PC-9 (cell line): ENCODE measurements around the gene CDIPT. TPM values are rescaled to one million over a fixed set of nuclear protein-coding genes. Genes with fewer than 3 reads are reported as not detected.
"Not testable (repeated sequence)": the region's sequence is repeated elsewhere in the genome, so short reads cannot be mapped to it uniquely, and the experiment has no call there.

Experiments used
- BruUV-seq: library from RNA; stranded (reverse); fragments of 400-500 nt; replicated peaks from 2 replicates; lab custom pipeline; 2021; lab: Mats Ljungman, UMichigan
- CTCF ChIA-PET: fragments of 300-600 bp; sonication (Branson Sonifier 250); formaldehyde crosslinking; loops from one replicate; lab custom pipeline; 2022; ENCODE audit warnings: antibody characterized with exemption; lab: Charles Lee
- POLR2A ChIA-PET: fragments of 300-600 bp; sonication (Branson Sonifier 250); formaldehyde crosslinking; loops from one replicate; lab custom pipeline; 2022; ENCODE audit warnings: antibody characterized with exemption; ENCODE audit not compliant: unreplicated experiment; lab: Charles Lee
- DNase-seq, 2 experiments: peaks; one replicate each; pipeline versions ENCODE4 v3.0.0 to v3.0.0-alpha.2; 2015 to 2022; ENCODE audit warnings: mixed read lengths in 1 of 2
- H2AFZ ChIP-seq: fragments of 200-600 bp; sonication (generic); 2 replicates; pipeline ENCODE4 v1.8.1; 2017; ENCODE audit warnings: antibody characterized with exemption
- H3F3A ChIP-seq: fragments of 200-600 bp; sonication (generic); 2 replicates; pipeline ENCODE4 v1.8.1; 2017; ENCODE audit warnings: antibody characterized with exemption, mild to moderate bottlenecking, low read depth; ENCODE audit not compliant: insufficient read depth
- H3K27ac ChIP-seq: fragments of 200-600 bp; sonication (generic); 2 replicates; pipeline ENCODE4 v1.6.1; 2016; ENCODE audit warnings: mixed run types
- H3K27me3 ChIP-seq: fragments of 200-600 bp; sonication (generic); 2 replicates; pipeline ENCODE4 v1.6.1; 2016; ENCODE audit warnings: low read depth, mixed run types; ENCODE audit not compliant: insufficient read depth
- H3K36me3 ChIP-seq: fragments of 200-600 bp; sonication (generic); 2 replicates; pipeline ENCODE4 v1.6.1; 2016; ENCODE audit warnings: low read depth, mixed run types
- H3K4me1 ChIP-seq: fragments of 200-600 bp; sonication (generic); replicated peaks from 2 replicates; pipeline ENCODE4 v1.6.1; 2016; ENCODE audit warnings: mixed run types; ENCODE audit not compliant: insufficient read depth
- H3K4me2 ChIP-seq: fragments of 200-600 bp; sonication (generic); 2 replicates; pipeline ENCODE4 v1.6.1; 2017; ENCODE audit warnings: mixed run types
- H3K4me3 ChIP-seq: fragments of 200-600 bp; sonication (generic); 2 replicates; pipeline ENCODE4 v1.6.1; 2016; ENCODE audit warnings: mixed run types
- H3K79me2 ChIP-seq: fragments of 200-600 bp; sonication (generic); 2 replicates; pipeline ENCODE4 v1.6.1; 2017; ENCODE audit warnings: low read depth, mixed run types
- H3K9me2 ChIP-seq: fragments of 200-600 bp; sonication (generic); 2 replicates; pipeline ENCODE4 v1.8.1; 2017; ENCODE audit warnings: mild to moderate bottlenecking; ENCODE audit not compliant: insufficient read depth
- H3K9me3 ChIP-seq: fragments of 200-600 bp; sonication (generic); 2 replicates; pipeline ENCODE4 v1.8.1; 2016; ENCODE audit warnings: low read depth; ENCODE audit not compliant: insufficient read depth
- H4K20me1 ChIP-seq: fragments of 200-600 bp; sonication (generic); 2 replicates; pipeline ENCODE4 v1.8.1; 2017; ENCODE audit not compliant: insufficient read depth
- CTCF ChIP-seq: fragments of 200-600 bp; sonication (generic); conservative IDR thresholded peaks from 2 replicates; pipeline ENCODE4 v1.6.1; 2017; ENCODE audit warnings: mixed run types, antibody characterized with exemption, mild to moderate bottlenecking, moderate library complexity
- EZH2 ChIP-seq: fragments of 200-600 bp; sonication (generic); IDR thresholded peaks from 2 replicates; pipeline ENCODE4 v1.8.0; 2017; ENCODE audit warnings: antibody characterized with exemption, low read depth
- intact Hi-C: fragments of 100-400 bp; cut with micrococcal nuclease; formaldehyde crosslinking; loops from one replicate; pipeline ENCODE4 v1.10.0; 2022; ENCODE audit not compliant: unreplicated experiment
- total RNA-seq: library from RNA; stranded (reverse); gene quantifications from 2 replicates; pipeline ENCODE4 v1.2.3, GENCODE V29; 2021

The CDIPT gene
- total RNA-seq, 1 experiment from 2014 or later = 90.6 TPM

- Histone ChIP-seq H3K27me3 (no peaks in the 10 kb centered on the region), H3K9me3 (no peaks in the 10 kb centered on the region), H3K36me3 (no peaks in the 10 kb centered on the region), H3F3A (peaks cover 13% of the 10 kb centered on the region; the same call in 1 of the 2 replicates), H3K79me2 (no peaks in the 10 kb centered on the region), H4K20me1 (no peaks in the 10 kb centered on the region), H3K27ac (no peak overlapping the region), H3K9me2 (no peaks in the 10 kb centered on the region), H3K4me3 (no peak overlapping the region), H2AFZ (no peak overlapping the region), H3K4me1 (no peaks in the 10 kb centered on the region), H3K4me2 (no peak overlapping the region)
- DNase-seq = no peak
- ChIA-PET CTCF (no interaction called here), POLR2A (no interaction called here)
- no TSS peak for BruUV-seq
- TF ChIP-seq EZH2 (no peak), CTCF (no peak)
- intact Hi-C loops = no loop called here
Measured at GRCh38 chr16:29873319-29873718, 10.3 kb upstream of the CDIPT start.

DNA sequence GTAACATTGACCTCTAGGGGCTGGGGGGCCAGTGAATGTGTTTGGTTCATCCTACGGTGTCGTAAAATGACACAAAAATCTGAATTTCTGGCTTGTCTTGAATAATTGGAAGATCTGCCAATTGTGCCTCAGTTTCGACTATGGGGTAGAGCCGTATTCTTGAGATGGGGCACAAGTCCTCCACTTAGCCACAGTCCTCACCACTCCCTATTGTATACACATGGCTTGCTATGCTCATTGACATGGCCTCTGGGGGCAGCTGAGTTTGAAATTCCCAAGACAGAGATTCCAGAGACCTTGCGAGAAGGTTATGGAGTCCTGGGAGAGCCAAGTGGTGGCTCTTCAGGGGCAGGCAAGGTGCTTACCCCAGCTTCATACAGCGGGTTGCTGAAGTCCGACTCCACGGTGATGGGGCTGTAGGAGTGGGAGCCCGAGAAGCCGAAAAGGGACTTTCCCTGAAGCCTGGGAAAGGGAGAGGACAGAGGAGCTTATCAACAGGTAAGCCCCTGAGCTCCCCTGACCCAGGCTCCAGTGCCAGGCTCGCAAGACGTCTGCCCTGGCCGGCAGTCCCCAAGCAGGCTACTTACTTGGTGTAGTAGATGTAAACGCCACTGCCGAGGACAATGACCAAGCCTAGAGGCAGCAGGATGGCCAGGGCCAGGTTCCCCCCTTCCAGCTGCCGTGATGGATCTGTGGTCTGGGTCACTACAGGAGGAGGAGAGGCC, 9.0 kb upstream of the CDIPT start:
- no peak for DNase-seq
- no peaks in the 10 kb centered on the region for H3K79me2 ChIP-seq
- no TSS peak for BruUV-seq
- H3K27me3 ChIP-seq = no peaks in the 10 kb centered on the region
- H3K4me2 ChIP-seq = no peak overlapping the region
- H3K9me2 ChIP-seq = no peaks in the 10 kb centered on the region
- peaks cover 9% of the 10 kb centered on the region; the same call in 1 of the 2 replicates for H3F3A ChIP-seq
- no peak for TF ChIP-seq EZH2
- TF ChIP-seq CTCF = no peak
- H2AFZ ChIP-seq = no peak overlapping the region
- no peak overlapping the region for H3K4me3 ChIP-seq
- ChIA-PET POLR2A (no interaction called here), CTCF (no interaction called here)
- no peaks in the 10 kb centered on the region for H4K20me1 ChIP-seq
- H3K4me1 ChIP-seq = no peaks in the 10 kb centered on the region
- intact Hi-C loops = no loop called here
- H3K36me3 ChIP-seq = no peaks in the 10 kb centered on the region
- H3K27ac ChIP-seq = no peak overlapping the region
- no peaks in the 10 kb centered on the region for H3K9me3 ChIP-seq

DNA sequence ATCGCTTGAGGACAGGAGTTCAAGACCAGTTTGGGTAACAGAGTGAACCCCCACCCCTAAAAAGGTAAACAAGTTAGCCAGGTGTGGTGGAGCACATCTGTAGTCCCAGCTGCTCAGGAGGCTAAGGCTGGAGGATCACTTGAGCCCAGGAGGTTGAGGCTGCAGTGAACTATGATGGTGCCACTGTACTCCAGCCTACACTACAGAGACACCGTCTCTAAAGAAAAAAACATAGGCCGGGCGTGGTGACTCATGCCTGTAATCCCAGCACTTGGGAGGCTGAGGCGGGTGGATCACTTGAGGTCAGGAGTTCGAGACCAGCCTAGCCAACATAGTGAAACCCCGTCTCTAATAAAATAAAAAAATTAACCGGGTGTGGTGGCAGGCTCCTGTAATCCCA, 6.0 kb upstream of the CDIPT start:
- DNase-seq, CTCF ChIA-PET, intact Hi-C loops: not testable (repeated sequence)

More for the DNA sequence above, 6.0 kb upstream of the CDIPT start:
- not testable (repeated sequence) for H3K4me3 ChIP-seq, H2AFZ ChIP-seq, H3K4me1 ChIP-seq, H3K36me3 ChIP-seq, H3K9me2 ChIP-seq, H3K27ac ChIP-seq, H3K4me2 ChIP-seq, H4K20me1 ChIP-seq, H3F3A ChIP-seq, H3K79me2 ChIP-seq, H3K27me3 ChIP-seq, BruUV-seq, H3K9me3 ChIP-seq
- POLR2A ChIA-PET = interaction anchor here (0.6 kb wide), 1 partner anchor 130 kb away, joined by 17 read pairs; no protein-coding TSS in a partner anchor
